Measurements from ENCODE around the gene OTOF. TPM values are rescaled to one million over a fixed set of nuclear protein-coding genes. Genes with fewer than 3 reads are reported as not detected.

Gene OTOF
- total RNA-seq, 1 donor = not detected

DNA sequence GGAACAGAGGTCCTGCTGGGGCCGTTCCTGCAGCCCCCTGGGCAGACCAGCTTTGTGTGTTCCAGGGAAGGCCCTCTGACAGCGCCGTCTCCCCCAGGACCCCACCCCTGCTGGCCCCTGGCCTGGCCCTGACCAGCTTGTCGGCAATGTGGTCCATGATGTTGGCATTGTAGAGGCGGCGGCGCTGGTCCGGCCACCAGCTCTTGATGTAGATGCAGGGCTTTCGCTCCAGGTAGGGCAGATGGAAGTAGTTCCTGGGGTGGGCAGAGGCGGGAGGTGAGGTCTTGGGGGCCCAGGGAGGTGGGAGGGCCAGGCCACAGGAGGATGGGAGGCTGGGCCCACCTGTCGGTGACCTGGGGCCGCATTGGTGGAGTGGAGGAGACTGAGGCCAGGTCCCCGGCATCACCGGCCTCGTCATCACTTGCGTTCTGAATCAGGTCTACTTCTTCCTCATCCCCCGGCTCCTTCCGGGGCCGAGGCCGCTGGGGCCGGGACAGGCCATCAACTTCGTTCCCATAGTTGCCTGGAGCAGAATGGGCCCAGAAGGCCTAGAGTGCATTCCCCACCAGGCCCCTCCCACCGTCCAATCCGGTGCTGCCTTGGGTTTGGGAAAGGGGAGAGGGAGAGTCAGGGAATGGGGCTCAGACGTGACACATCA, 1.3 kb upstream of the OTOF start:
- no peak overlapping the region for H3K4me3 ChIP-seq (ENCODE audit: low read depth, low read length)
- TF ChIP-seq, protein P1, sequence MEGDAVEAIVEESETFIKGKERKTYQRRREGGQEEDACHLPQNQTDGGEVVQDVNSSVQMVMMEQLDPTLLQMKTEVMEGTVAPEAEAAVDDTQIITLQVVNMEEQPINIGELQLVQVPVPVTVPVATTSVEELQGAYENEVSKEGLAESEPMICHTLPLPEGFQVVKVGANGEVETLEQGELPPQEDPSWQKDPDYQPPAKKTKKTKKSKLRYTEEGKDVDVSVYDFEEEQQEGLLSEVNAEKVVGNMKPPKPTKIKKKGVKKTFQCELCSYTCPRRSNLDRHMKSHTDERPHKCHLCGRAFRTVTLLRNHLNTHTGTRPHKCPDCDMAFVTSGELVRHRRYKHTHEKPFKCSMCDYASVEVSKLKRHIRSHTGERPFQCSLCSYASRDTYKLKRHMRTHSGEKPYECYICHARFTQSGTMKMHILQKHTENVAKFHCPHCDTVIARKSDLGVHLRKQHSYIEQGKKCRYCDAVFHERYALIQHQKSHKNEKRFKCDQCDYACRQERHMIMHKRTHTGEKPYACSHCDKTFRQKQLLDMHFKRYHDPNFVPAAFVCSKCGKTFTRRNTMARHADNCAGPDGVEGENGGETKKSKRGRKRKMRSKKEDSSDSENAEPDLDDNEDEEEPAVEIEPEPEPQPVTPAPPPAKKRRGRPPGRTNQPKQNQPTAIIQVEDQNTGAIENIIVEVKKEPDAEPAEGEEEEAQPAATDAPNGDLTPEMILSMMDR (IDR thresholded peaks at IDR 0.05; ENCODE audit: insufficient read depth, low read length) = no peak
- DNase-seq (ENCODE audit: low read depth) = no peak

DNA sequence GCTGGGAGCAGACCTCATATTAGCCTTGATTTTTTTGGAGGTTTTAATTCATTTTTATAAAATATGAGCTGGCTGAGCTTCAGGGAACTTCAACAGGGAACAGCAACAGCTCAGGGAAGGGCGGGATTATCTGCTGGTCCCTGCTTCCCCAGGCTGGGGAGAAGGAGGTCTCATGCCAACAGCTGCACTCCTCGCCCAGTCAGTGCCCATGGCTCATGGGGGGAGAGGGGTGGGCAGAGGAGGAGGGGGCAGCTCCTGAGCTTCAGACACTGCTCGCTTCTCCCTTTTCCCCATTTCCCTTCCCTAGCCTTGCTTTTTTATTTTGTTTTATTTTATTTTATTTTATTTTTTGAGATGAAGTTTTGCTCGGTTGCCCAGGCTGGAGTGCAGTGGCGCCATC, 442 bp upstream of the OTOF start:
- H3K4me3 ChIP-seq (ENCODE audit: low read depth, low read length) = no peak overlapping the region
- TF ChIP-seq, protein P1 (IDR thresholded peaks at IDR 0.05; ENCODE audit: insufficient read depth, low read length) = no peak
- DNase-seq (ENCODE audit: low read depth) = no peak

DNA sequence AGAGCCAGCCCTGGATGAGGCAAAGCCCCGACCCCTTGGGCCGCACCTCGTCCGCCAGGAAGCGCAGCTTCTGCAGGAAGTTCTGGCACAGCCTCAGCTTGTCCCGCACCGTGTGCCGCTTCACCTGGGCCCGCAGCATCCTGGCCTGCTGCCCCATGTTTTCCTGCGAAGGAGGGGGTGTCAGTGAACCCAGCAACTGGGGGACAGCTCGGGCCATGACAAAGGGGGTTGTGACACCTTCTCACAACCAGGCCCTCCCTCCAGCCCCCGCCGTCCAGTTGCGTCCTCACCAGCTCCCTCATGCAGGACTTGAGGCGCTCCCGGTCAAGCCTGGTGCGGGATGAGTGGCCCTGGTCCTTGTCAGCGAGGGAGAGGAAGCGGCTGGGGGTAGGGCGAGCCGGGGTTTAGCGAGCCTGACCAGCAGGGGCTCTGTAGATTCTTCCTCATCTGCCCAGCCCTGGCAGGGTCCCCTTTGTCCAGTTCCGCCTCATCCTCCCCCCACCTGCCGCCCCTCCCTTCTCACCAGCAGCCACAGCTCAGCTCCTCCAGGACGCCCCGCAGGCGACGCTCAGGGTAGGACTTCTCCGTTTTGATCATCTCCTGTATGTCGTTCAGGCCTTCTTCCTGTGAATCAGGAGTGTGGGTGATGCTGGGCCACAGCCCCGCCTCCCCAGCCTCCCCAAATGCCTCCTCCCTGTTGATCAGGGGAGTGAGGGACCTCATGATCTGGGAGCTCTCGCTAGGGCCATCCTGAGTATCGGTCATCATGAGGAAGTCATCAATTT, 606 bp downstream of the OTOF start:
- no peak for DNase-seq (ENCODE audit: low read depth)
- H3K4me3 ChIP-seq (ENCODE audit: low read depth, low read length) = no peak overlapping the region
- TF ChIP-seq, protein P1 (IDR thresholded peaks at IDR 0.05; ENCODE audit: insufficient read depth, low read length) = no peak

DNA sequence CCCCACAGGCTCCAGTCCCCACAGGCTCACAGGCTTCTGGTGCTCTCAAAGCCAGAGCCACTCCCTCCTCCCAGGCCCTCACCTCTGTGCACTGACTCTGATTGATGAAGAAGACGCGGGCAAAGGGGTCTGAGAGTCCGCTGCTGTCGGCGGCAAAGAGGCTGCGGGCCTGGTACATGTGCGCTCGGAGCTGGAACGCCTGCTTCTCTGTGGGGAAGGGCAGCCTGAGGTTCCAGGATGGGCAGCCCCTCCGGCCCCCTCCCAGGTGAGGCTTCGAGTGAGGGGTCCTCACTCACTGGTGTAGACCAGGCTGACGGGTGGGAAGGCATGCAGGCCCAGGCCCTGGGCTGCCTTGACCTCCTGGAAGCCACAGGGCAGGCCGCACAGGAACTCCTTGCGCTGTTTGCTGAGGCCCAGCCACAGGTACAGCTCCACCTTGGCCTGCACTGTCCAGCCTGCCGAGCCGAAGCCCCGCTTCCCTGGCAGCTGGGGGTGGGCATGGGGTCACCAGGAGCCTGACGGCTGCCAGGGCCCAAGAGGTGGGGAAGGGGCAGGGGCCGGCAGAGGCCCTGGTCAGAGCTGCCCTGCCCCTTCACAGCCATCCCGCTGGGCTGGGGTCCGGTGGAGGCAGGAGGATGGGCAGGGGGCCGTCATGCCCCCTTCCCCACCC, 2.0 kb downstream of the OTOF start:
- TF ChIP-seq, protein P1 (IDR thresholded peaks at IDR 0.05; ENCODE audit: insufficient read depth, low read length) = no peak
- no peak overlapping the region for H3K4me3 ChIP-seq (ENCODE audit: low read depth, low read length)
- no peak for DNase-seq (ENCODE audit: low read depth)

DNA sequence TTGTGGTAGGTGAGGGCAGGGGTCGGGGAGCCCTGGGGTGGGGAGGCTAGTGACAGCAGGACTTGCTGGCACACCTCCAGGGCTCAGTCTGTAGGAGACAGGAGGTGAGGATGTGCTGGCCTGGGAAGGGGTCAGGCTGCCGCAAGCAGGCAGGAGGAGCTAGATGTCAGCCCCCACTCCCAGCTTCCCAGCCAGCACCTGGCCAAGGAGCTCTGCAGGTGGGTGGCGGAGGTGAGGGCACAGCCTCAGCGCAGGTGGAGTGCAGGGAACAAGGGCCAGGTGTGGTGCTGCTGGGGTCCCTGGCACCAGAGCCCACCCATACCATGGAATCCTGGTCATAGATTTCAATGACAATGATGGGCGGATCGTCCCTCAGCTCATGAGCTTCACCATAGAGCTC, 2.9 kb downstream of the OTOF start:
- H3K4me3 ChIP-seq (ENCODE audit: low read depth, low read length) = no peak overlapping the region
- DNase-seq (ENCODE audit: low read depth) = no peak
- TF ChIP-seq, protein P1 (IDR thresholded peaks at IDR 0.05; ENCODE audit: insufficient read depth, low read length) = no peak

DNA sequence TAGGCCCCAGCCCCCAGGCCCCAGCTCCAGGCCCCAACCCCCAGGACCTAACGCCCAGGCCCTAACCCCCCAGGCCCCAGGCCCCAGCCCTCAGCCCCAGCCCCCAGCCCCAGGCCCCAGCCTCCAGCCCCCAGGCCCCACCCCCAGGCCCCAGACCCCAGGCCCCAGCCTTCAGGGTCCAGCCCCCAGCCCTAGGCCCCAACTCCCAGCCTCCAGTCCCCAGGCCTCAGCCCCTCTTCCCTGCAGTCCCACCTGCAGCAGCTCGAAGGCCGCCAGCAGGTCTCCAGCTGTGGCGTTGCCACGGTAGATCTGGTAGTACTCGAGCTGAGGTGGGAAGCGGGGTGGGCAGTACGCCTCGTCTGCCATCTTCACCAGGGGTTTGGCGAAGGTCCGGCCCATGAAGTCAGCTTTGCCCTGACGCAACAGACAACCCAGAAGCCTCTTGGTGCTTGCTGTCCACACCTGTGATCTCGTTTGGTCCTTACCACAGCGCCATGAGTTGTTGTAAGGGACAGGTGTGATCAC, 3.6 kb downstream of the OTOF start:
- TF ChIP-seq, protein P1 (IDR thresholded peaks at IDR 0.05; ENCODE audit: insufficient read depth, low read length) = no peak
- no peak for DNase-seq (ENCODE audit: low read depth)
- no peak overlapping the region for H3K4me3 ChIP-seq (ENCODE audit: low read depth, low read length)

Measured in fibroblast of the aortic adventitia (primary cell).